Esophagus squamous epithelium (tissue), 4 donors: ENCODE measurements around the gene CUL3.

Experiments
- CTCF ChIP-seq, 6 experiments: fragments of 450-650 bp in 4 of 6; fragments of 200-600 bp in 2 of 6; sonication (generic) in 2 of 6; IDR thresholded peaks; one replicate each; pipeline ENCODE4 v1.5.1; 2016 to 2019; ENCODE audit warnings: antibody characterized with exemption in 6 of 6, mild to moderate bottlenecking in 4 of 6, moderate library complexity in 4 of 6
- POLR2A ChIP-seq, 4 donors: fragments of 450-650 bp; IDR thresholded peaks; one replicate each; pipeline ENCODE4 v1.6.1; 2017; ENCODE audit warnings: antibody characterized with exemption in 4 of 4, mild to moderate bottlenecking in 4 of 4, moderate library complexity in 3 of 4

DNA sequence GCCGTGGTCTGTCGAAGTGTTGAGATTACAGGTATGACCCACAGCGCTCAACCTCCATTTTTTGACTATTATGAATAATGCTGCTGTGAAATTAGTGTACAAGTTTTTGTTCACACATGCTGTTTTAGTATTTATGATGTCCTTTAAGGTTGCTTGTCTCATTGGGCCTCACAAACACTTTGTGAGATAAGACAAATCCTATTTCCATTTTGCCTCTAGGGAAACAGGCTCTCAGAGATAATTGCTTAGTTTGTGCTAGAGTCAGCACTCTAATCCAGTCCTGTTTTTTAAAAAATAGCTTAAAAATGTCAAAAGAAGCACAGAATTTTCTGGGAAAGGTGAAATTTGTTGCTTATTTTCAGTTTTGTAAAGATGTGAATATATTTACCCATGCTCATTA, 43.3 kb upstream of the CUL3 start:
- TF ChIP-seq CTCF (IDR thresholded peaks at IDR 0.05) = no peak
- TF ChIP-seq POLR2A (IDR thresholded peaks at IDR 0.05) = no peak
